ENCODE measurements around the gene ADRM1.
A peak's percentile ranks its signal among the peaks of the same experiment; 100 is the strongest.

The ADRM1 gene

DNA sequence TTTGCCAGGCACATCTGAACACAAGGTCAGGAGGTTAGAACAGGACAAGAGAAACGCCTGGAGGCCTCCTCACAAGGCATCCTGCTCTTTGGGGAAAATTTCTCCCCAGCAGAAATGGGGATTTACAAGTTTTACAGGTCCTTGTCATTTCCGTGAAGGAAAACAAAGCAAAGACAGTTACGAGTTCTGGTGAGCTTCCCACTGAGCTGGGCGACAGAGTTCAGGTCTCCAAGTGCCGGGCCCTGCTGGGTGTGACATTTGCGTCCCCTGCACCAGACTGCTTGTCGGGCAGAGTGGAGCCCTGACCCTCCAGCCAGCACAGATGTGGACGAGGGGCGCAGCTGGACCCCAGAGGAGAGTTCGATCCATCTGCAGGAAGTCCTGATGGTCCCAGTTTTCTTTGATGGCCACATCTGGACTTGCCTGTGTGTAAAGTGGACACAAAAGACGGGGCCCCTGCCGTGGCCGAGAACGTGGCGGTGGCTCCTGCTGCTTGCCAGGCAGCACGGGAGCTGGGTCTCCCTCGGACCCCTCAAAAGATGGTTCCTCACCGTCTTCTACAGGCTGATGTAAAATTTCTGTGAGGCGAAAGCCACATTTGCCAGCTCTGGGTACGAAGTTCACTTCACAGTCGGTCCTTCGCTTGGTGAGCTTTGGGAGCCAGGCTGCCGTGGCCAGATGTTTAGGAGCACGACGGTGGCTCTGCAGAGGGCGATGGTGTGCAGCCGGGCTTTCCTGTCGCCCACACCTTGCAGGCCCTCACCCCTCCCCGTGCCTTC lies 5.2 kb upstream of the ADRM1 start:
- no peak for DNase-seq (ENCODE audit: low spot score)

DNA sequence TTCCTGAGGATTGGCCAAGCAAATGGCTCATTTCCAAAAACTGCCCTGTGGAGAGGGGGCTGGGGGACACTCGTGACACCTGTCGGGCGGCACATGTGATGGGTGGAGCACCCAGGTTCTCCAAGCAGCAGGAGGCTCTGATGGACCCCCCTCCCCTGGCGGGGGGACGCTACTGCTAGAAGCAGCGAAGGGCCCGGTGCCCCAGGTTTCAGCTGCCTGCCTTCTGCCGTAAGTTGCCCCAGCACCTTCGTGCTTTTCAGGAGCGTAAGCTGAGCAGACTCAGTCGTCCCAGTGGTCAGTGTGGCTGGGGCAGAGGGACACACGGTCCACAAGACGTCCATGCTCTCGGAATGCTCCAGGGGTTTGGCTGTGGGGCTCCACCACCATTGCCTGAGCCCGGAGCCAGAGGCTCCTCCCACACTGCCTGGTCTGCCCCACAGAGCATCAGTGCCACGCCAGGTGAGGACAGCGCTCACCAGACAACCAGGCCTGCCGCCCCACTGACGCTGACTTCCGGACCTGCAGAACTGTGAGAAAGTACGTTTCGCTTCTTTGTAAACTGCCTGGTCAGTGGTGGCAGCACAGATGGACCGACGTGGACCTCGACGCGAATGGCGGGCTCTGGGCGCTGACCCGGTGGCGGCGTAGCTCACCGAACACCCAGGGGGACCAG lies 4.1 kb upstream of the ADRM1 start:
- DNase-seq (ENCODE audit: low spot score): no peak

DNA sequence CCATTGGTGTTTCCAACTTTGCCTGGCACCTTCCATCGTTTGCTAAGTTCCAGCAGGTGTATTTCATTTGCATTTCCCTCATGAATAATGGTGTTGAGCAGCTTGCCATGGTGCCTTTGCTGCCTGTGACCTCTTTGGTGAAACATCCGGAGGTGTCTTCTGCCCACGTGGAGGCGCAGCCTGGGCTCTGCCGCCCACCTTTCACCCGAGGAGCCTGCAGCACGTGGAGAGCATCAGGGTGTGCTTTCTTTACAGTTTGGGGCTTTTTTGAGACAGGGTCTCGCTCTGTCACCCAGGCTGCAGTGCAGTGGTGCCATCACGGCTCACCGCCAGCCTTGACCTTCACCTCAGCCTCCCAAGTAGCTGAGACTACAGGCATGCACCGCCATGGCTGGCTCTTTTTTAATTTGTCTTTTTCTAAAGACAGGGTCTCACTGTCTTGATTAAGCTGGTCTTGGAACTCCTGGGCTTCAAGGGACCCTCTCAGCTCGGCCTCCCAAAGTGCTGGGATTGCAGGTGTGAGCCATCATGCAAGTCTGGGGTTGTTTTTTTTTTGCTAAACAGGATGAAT lies 3.0 kb upstream of the ADRM1 start:
- DNase-seq (ENCODE audit: low spot score): no peak

DNA sequence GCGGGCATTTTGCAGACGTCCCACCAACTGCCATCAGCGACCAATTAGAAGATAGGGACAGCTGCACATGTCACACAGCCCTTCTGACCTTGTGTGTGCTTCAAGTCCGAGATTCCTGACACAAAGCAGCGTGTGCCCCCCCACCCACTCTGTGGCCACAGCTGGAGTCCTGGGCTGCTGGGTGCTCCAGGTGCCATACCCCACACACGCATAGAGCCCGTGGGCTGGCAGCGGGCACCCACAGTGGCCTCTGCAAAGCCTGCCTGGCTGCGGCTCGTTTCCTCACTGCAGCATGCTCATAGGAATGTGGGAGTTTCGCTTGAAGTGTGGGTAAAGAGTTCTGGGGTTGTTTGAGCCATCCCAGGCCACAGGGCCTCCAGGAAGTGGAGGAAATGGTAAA lies 2.5 kb upstream of the ADRM1 start:
- DNase-seq (ENCODE audit: low spot score): no peak

DNA sequence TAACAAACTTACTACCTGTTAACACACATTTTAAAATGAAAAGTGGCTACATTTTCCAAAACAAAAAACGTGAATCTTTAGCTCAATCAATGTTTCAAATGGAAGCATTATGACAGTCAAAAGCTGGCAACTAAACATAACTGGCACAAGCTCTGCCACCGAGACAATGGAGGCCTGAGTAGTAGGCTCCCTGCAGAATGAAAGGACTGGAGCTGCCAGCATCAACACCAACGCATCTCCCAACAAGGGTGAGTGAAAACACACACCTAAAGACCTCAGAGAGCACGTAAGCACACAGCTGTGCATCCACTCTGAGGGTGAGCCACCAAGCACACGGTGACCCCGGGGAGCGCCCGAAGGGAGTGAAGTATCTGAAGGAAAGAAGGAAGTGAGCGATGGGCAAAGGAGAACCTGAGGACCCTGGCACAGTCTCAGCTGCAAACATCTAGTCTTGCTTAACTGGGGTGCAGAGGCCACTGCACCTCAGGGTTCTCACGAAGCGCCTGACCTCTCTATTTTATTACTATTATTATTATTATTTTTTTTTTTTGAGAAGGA lies 1.6 kb upstream of the ADRM1 start:
- DNase-seq (ENCODE audit: low spot score): no peak

DNA sequence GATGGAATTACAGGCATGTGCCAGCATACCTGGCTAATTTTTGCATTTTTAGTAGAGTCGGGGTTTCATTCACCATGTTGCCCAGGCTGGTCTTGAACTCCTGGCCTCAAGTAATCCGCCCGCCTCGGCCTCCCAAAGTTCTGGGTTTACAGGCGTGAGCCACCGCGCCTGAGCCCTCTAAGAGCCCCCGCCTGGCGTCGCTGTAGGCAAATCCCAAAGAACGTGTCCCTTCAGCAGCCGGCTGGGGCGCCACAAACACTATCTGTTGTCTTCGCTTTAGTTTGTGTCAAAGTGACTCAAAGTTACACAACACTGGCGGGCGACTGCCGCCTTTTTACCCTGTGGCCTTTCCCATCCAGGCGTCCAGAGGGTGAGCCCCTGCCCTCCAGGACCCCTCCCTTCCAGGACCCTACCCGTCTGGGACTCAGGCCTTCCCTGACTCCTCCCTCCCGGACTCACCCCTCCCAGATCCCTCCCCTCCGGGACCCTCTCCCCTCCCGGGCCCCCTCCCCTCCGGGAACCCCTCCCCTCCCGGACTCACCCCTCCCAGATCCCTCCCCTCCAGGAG lies 940 bp upstream of the ADRM1 start:
- DNase-seq (ENCODE audit: low spot score): peak; percentile 93

DNA sequence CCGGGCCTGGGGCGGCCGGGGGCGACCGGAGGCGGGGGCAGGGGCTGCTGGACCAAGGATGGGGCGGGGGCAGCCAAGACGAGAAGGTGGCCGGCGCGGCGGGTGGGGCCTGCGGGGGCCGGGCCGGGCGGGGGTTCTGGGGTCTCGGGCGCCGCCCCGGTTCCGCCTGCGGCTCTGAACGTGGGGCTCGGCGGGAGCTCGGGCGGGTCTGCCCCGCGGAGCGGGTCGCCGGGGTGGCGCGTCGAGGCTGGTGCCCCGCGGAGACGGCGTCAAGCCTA lies 204 bp downstream of the ADRM1 start:
- DNase-seq (ENCODE audit: low spot score): no peak

DNA sequence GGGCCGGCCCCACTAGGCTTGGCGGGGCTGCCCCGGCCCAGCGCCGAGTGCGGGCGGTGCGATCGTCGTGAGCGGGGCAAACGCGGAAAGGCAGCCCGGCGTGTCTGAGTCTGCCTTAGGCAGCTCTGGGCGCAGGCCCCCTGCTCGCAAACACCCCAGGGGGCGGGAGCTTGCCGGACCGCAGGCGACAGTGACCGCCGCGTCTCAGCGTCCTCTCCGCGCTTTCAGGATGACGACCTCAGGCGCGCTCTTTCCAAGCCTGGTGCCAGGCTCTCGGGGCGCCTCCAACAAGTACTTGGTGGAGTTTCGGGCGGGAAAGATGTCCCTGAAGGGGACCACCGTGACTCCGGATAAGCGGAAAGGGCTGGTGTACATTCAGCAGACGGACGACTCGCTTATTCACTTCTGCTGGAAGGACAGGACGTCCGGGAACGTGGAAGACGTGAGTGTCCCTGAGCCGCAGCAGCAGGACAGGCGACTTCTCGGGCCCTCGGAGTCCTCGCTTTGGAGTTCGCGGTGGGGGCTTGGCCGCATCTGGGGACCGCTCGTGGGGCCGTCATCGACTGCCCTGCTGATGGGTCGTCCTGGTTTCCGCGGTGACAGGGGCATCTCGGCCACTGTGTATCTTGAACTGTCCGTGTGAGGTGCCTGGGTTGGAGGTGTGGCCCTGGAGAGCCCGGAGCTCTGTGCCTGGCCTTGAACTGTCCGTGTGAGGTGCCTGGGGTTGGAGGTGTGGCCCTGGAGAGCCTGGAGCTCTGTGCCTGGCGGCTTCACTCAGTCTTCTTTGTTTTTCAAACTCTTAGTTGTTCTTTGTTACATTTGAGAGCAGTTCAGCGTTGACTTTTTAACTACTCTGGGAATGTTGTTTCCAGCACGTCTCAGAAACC lies 786 bp downstream of the ADRM1 start:
- peak; percentile 22 for DNase-seq (ENCODE audit: low spot score)

DNA sequence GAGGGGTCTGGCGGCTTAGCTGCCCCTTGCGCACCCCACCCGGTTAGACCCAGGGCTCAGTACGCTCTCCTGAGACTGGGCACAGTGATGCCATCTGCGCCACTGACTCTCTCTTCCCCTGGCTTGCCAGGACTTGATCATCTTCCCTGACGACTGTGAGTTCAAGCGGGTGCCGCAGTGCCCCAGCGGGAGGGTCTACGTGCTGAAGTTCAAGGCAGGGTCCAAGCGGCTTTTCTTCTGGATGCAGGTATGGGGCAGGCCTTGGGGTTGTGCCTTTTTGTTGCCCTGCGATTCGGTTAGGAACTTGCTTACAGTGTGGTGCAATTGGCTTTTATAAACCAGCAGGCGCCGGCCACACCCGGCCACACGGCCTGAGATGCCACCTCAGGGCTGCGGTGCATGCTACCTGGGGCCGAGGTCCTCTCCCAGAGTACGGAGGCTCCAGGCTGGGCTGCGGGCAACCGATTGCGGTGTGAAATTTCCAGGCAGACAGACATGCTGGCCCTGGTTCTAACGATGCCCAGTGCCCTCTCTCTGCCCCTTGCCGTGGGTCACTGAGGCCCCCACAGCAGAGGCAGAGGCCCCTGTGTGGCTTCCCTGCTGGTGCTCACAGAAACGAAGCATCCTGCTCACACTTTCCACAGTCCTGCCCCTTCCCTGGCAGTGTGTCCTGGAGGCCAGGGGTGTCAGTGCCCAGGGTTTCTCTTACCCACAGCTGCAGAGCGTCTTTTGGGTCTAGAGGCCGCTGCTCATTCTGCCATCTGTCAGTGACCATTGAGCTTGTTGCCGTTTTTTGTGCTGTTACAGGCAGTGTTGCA lies 1.7 kb downstream of the ADRM1 start:
- DNase-seq (ENCODE audit: low spot score): no peak

DNA sequence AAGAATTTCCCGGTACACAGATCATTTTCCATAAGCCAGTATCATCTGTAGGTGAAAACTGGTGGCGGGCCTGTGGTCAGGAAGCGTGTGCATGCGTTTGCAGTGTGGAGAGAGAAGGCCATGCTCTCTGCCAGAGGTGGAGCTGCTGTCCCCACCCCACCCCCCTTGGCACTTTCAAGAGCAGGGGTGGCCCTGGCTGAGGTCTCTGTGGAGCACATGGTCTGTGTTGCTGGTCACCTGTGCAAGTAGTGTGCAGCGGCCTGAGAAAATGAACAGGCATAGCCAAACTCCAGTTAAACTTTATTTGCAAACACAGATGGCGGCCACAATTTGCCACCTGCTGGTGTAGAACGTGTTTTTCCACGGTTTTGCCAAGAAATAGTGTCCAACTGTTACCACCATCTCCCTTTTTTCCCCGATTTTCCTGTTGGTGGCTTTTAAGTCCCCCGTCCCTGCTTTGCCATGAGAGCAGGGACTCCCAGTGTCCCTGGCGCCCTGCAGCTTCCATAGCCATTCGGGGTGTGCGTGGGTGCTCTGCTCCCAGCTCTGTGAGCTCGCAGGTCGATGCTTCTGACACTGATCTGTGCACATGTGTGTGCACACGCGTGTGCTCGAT lies 2.5 kb downstream of the ADRM1 start:
- DNase-seq (ENCODE audit: low spot score): no peak

DNA sequence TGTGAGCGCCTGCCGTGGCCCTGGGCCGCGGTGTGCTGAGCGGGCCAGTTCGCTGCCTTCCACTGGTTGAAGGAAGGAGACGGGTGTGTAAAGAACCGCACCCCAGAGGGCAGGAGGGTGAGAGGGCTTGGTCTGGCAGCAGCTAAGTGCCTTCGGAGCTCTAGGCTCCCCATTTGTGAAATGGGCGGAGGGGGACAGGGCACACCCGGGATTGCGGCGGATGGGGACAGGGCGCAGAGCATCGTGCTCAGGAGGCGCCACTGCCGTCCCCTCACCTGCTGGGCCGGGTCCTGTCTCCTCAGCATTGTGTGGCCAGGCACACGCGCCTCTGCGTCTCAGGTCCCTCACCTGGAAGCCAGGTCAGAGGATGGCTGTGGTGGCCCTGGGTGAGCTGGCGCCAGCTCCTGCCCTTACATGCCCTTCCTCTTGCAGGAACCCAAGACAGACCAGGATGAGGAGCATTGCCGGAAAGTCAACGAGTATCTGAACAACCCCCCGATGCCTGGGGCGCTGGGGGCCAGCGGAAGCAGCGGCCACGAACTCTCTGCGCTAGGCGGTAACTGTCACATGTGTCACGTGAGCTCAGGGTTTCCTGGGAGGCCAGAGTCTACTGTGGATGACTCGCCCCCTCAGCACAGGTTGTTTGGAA lies 3.1 kb downstream of the ADRM1 start:
- no peak for DNase-seq (ENCODE audit: low spot score)

DNA sequence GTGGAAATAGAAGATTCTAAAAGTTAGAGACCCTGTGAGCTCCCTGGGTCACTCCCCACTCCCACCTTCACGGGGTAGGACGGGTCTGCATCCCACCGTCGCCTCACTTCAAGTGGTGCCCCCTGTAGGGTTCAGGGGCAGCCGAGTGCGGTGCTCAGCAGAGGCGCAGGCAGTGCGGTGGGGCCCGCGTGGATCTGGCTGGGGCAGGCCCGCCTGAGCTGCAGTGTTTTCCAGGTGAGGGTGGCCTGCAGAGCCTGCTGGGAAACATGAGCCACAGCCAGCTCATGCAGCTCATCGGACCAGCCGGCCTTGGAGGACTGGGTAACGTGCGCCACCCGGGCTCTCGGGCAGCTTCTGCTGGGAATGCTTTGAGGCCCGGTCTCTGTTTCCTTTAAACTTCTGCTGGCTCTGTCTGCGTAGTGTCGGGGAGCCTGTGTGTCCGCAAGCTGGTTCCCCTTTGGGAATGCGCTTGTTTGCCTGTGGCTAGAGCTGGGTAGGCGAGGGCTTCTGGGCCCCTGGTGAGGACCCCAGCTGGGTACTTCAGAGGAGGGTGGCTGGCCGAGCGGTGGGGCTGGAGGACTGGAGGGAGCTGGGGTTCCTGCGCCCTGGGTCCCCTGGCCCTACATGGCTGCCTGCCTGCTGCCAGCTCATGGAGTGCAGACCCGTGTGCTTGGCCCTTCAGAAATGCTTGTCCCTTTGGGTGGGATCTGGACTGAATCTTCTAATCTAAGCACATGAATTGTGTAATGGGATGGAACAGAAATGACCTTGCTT lies 3.8 kb downstream of the ADRM1 start:
- DNase-seq (ENCODE audit: low spot score): no peak

DNA sequence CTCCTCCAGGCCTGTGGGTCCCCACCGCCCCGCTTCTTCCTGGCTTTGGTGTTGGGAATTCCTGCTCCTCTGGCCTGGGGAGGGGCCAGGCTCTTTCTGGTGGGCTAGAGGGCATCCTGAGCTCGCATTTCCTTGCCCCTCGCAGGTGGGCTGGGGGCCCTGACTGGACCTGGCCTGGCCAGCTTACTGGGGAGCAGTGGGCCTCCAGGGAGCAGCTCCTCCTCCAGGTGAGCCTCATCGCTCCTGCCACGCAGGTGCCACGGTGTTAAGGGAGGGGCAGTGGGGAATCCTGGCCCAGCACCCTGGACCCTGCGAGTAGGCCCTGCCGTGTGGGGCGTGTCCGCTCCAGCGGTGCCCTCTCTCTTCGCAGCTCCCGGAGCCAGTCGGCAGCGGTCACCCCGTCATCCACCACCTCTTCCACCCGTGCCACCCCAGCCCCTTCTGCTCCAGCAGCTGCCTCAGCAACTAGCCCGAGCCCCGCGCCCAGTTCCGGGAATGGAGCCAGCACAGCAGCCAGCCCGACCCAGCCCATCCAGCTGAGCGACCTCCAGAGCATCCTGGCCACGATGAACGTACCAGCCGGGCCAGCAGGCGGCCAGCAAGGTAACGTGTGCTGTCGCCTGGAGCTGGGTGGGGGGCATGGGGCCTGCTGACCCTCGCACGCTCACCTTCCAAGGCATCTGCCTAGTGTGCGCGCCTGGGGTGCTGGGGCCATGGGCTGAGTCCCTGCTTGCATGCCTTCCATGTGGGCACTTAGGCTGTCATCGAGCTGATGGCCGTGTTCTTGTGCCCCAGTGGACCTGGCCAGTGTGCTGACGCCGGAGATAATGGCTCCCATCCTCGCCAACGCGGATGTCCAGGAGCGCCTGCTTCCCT lies 4.7 kb downstream of the ADRM1 start:
- no peak for DNase-seq (ENCODE audit: low spot score)

DNA sequence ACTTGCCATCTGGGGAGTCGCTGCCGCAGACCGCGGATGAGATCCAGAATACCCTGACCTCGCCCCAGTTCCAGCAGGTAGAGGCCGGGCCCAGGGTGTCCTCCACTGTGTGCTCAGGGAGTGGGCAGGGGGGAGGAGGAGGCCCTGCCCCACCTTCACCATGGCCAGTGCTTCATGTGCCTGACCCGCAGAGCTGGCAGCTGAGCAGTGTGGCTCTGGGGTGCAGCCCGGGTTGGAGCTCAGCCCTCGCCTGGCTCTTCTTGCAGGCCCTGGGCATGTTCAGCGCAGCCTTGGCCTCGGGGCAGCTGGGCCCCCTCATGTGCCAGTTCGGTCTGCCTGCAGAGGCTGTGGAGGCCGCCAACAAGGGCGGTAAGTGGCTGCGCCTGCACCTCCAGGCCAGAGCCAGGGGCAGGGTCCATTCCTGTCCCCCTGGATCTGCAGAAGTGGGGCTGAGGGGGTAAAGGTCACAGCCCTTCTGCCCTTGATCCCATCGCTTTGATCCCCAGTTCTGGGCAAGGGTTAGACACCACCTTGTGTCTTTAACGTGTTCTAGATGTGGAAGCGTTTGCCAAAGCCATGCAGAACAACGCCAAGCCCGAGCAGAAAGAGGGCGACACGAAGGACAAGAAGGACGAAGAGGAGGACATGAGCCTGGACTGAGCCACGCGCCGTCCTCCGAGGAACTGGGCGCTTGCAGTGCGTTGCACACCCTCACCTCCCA lies 5.5 kb downstream of the ADRM1 start:
- DNase-seq (ENCODE audit: low spot score): no peak

DNA sequence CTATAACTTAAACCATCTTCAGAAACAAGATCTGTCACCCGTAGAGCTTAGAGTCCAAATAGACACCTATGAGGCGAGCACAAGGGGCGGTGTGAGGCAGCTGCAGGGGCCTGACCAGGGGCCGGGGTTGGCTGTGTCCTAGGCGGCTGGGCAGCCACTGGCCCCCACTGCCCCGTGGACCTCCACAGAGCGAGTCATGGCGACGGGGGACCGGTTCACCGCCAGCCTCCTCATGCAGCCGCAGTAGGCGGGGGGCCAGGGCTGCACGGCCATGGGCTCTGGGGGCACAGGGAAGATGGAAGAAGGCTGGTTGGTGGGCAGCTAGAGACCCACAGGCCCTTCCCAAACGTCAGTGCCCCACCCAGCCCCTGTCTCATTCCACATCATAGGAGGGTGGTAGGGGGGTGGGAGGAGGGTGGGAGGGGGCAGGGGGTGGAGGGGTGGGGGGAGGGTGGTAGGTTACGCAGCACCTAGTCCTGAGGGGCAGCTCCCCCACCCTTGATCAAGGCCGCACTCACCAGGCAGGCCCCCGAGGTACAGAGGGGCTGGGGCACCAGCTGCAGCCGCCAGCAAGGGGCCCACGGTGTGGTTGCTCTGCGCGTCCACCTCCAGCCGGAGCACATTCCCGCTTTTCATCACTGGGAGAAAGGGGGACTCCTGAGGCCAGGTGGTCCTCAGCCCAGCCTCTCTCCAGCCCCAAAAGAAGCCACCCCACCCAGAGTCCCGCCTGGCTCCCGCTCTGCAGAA lies 6.6 kb downstream of the ADRM1 start:
- DNase-seq (ENCODE audit: low spot score): no peak

DNA sequence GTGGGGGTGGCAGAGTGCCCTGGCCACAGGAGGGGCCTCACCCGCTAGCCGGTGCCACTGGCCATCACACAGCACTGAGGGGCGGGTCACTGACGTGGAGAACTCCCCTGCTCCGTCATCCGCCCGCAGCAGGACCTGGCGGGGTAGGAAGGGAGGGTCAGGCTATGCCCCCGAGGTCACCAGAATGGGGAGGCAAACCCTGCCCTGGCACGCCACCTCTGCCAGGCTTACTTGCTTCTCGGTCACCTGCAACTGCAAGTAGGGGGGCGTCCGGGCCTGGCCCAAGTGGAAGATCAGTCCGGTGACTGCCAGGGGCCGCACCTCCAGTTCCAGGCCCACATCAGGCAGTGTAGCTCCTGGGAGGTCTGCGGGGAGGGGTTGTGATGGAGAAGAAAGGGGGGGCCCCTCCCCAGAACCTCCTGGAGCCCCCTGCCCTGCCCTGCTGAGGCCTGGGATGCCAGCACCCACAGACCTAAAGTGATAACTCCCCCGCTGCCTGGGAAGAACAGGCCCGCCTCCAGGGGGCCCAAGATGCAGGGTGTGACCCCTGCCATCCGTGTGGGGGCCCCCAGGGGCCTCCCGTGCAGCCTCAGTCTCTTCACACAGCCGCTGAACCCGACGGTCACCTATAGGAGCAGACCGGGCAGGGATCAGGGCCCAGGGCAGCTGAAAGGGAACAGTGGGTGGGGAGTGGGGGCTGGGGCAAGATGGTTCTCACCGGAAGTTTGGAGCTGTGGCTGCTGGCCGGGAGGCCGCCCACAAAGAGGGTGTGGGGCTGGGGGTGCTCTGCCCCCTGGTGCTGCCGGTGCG lies 7.4 kb downstream of the ADRM1 start:
- no peak for DNase-seq (ENCODE audit: low spot score)
